DMS153 (cell line): ENCODE measurements around the gene OR10D3.
"Not testable (repeated sequence)": the region's sequence is repeated elsewhere in the genome, so short reads cannot be mapped to it uniquely, and the experiment has no call there.

Experiments used
- DNase-seq: peaks from one replicate; lab custom pipeline; 2025; lab: John Stamatoyannopoulos, UW

The OR10D3 gene

DNA sequence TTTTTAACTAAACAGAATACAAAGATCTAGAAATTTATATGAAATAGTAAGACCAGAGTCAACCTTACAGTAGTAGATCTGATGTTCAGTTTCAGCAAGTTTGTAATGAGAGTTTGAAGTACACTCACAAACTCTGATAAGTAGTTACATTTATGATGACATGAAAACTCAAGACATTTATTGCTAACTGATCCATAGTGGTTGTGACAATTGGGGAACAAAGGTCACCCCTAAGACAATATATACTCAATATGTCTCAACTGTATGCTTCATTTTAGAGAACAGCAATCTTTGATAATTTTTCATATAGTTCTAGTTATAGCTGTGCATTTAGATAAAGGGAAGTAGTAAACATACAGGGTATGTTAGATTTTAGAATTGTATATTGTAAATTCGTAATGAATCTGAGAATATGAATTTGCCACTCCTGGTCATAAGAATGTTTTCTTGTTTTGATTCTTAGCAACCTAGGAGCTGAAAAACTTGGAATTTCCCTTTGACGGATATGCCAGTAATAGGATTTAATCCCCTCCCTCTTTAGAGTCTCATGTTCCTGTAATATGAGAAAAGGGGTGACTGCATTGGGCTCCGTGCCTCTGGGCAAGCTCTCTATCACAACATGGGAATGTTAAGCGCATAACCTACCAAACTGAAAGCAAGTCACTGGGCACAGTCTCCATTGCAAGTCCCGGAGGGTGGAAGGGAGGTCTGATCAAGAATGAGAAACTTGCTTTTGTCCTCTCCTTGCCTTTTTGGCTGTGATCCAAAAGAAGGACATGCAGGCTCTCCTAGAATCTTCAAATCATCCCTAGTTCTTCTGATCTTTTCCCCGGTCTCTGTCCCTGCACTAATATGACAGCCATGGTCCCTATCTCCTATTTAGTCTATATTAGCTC lies 11.4 kb downstream of the OR10D3 start:
- DNase-seq = no peak

- DNase-seq = peak; percentile 10
Measured at GRCh38 chr11:124195189-124195734, 12.1 kb downstream of the OR10D3 start.

- DNase-seq = no peak
Measured at GRCh38 chr11:124197999-124198398, 14.9 kb downstream of the OR10D3 start.

DNA sequence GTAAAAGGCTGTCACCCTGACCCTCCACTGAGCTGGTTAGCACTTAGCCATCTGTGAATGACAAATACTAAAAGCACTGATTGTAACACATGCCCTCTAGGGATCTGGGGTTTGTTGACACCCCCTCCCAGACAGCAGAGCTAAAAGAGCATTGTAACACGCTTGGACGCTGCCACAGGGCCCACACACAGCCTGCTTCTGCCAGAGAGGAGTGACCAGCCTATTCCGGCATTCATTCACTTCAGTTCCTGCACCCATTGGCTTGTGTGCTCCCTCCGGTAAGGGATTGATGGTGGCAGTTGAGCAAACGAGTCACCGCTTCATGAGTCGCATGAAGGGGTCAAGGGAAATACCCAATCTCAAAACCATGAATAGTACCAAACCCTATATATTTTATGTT lies 15.8 kb downstream of the OR10D3 start:
- DNase-seq = peak; percentile 31

GRCh38 chr11:124199702-124200101 lies 16.6 kb downstream of the OR10D3 start:
- DNase-seq = peak; percentile 57

DNA sequence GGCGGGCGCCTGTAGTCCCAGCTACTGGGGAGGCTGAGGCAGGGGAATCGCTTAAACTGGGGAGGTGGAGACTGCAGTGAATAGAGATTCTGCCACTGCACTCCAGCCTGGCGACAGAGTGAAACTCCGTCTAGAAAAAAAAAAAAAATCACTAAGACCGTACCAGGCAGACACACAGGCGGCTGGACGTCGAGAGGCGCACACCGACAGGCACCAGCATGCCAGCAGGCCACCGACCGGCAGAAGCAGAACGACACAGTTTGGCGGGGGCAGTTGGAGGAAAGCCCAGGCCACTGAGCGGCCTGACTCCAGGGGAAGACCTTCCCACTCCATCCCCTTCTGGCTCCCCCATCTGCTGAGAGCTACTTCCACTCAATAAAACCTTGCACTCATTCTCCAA lies 17.5 kb downstream of the OR10D3 start:
- no peak for DNase-seq

DNA sequence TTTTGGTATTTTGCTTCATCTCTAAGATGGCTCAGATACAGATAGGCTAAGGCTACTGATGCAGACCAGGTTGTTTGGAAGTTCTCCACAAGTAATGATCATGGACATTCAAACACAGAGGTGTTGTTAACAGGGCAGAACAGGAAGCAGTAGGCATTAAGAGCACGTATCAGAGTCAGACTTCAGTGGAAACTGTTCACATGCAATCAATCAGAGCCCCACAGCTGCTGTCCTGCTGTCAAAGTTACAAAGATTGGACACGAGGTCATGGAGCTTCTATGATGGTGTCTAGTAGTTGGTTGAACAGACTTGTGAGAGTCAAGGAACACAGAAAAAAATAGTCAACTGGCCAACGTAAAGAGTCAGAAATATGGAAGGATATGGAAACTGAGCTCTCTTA lies 19.8 kb downstream of the OR10D3 start:
- DNase-seq = no peak

DNA sequence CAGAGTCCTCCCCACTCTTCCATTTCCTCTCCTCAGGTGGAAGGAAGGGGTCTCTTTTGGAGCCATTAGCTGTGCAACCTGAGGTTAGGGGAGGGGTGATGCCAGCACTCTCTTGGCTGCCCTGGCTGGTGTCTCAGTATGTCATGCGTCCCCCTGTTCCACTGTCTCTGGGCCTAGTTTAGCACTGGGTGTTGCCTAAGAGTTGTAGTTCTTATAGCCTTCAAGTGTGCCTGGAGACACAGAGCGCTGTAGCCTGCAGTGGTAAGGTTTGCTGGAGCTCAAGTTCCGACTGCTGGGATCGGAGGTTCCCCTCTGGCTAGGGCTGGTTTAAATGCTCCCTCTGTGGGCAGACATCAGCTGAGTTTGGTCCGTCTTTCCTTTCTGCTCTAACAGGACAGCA lies 20.9 kb downstream of the OR10D3 start:
- no peak for DNase-seq

DNA sequence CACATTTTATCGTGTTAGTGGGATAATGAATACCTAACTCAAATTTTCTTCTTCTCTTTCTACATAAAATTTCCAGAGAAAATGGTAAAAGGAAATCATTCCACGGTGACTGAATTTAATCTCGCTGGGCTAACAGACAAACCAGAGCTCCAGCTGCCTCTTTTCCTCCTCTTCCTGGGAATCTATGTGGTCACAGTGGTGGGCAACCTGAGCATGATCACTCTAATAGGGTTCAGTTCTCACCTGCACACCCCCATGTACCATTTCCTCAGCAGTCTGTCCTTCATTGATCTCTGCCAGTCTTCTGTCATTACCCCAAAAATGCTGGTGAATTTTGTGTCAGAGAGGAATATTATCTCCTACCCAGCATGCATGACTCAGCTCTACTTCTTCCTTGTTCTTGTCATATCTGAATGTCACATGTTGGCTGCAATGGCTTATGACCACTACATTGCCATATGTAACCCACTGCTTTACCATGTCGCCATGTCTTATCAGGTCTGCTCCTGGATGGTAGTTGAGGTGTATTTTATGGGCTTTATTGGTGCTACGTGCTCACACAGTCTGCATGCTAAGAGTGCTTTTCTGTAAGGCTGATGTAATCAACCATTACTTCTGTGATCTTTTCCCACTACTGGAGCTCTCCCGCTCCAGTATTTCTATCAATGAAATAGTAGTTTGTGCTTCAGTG lies 24.1 kb downstream of the OR10D3 start:
- DNase-seq = no peak

- DNase-seq = no peak
Measured at GRCh38 chr11:124209824-124210357, 26.7 kb downstream of the OR10D3 start.

GRCh38 chr11:124210421-124210820 lies 27.3 kb downstream of the OR10D3 start:
- DNase-seq = no peak

- DNase-seq = no peak
Measured at GRCh38 chr11:124211321-124211720, 28.2 kb downstream of the OR10D3 start.

DNA sequence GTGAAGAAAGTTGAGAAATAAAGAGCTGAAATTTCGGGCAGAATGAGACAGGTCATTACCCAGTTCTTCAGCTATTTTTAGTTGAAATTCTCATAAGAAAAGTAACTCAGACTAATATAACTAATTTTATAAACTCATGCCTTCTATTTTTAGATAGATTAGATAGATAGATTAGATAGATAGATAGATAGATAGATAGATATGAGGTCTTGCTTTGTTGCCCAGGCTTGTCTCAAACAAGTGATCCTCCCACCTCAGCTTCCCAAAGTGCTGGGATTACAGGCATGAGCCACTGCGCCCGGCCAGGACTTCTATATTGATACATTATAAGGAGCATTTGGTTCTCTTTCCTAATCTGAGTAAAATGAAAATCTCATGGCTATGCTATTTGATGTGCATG lies 30.9 kb downstream of the OR10D3 start:
- no peak for DNase-seq

GRCh38 chr11:124219126-124219525 lies 36.0 kb downstream of the OR10D3 start:
- DNase-seq = no peak

GRCh38 chr11:124222407-124222806 lies 39.3 kb downstream of the OR10D3 start:
- DNase-seq = no peak

DNA sequence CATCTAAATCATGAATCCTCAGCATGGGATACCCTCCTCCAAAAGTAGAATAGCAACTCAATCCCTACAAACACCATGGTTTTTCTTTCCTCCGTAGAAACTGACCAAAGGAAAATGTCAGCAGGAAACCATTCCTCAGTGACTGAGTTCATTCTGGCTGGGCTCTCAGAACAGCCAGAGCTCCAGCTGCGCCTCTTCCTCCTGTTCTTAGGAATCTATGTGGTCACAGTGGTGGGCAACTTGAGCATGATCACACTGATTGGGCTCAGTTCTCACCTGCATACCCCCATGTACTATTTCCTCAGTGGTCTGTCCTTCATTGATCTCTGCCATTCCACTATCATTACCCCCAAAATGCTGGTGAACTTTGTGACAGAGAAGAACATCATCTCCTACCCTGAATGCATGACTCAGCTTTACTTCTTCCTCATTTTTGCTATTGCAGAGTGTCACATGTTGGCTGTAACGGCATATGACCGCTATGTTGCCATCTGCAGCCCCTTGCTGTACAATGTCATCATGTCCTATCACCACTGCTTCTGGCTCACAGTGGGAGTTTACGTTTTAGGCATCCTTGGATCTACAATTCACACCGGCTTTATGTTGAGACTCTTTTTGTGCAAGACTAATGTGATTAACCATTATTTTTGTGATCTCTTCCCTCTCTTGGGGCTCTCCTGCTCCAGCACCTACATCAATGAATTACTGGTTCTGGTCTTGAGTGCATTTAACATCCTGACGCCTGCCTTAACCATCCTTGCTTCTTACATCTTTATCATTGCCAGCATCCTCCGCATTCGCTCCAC lies 41.7 kb downstream of the OR10D3 start:
- DNase-seq = not testable (repeated sequence)

DNA sequence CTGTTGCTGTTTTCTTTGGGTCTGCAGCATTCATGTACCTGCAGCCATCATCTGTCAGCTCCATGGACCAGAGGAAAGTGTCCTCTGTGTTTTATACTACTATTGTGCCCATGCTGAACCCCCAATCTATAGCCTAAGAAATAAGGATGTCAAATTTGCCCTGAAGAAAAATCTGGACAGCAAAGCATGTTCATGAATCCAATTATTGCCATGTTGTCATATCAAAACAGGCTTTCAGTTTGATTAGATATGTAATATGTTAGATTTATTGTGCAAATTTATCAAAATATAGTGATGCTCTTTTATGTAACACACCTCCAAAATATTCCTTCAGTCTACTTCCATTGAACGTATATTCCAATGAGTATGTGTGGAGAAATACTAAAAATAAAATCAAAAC lies 42.3 kb downstream of the OR10D3 start:
- DNase-seq = no peak

- DNase-seq = peak; percentile 32
Measured at GRCh38 chr11:124233376-124233775, 50.2 kb downstream of the OR10D3 start.
